Neural progenitor cell (in vitro differentiated cells): ENCODE data around the gene FOXC2.

Source experiments
- EZH2 ChIP-seq: fragments of 200-600 bp; sonication (generic); IDR thresholded peaks from 2 replicates; pipeline ENCODE4 v1.6.1; 2017; ENCODE audit warnings: antibody characterized with exemption, mild to moderate bottlenecking, moderate library complexity
- EZH2phosphoT487 ChIP-seq: fragments of 200-600 bp; sonication (generic); IDR thresholded peaks from 2 replicates; pipeline ENCODE4 v1.6.1; 2017; ENCODE audit warnings: antibody characterized with exemption
- TF ChIP-seq, protein P1 (sequence below): fragments of 200-600 bp; sonication (generic); IDR thresholded peaks from 2 replicates; pipeline ENCODE4 v1.5.1; 2017; ENCODE audit warnings: antibody characterized with exemption, mild to moderate bottlenecking

DNA sequence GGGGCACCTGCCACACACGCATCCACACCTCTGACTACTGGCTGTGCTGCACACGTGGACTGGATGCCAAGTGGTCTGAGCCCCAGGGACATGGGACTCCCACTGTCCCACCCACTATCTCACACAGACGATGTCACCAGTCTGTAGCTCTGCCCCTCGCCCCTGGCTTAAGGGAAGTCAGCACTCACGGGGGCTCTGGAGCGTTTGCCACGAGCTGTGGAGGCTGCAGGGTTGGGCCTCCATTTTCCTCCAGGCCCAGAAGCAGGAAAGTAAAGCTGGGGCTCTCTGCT is 34.2 kb upstream of the FOXC2 start:
- TF ChIP-seq, protein P1, sequence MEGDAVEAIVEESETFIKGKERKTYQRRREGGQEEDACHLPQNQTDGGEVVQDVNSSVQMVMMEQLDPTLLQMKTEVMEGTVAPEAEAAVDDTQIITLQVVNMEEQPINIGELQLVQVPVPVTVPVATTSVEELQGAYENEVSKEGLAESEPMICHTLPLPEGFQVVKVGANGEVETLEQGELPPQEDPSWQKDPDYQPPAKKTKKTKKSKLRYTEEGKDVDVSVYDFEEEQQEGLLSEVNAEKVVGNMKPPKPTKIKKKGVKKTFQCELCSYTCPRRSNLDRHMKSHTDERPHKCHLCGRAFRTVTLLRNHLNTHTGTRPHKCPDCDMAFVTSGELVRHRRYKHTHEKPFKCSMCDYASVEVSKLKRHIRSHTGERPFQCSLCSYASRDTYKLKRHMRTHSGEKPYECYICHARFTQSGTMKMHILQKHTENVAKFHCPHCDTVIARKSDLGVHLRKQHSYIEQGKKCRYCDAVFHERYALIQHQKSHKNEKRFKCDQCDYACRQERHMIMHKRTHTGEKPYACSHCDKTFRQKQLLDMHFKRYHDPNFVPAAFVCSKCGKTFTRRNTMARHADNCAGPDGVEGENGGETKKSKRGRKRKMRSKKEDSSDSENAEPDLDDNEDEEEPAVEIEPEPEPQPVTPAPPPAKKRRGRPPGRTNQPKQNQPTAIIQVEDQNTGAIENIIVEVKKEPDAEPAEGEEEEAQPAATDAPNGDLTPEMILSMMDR: no peak
- TF ChIP-seq EZH2 (no peak), EZH2phosphoT487 (no peak)
